Fibroblast of lung (primary cell): Measurements from ENCODE around the gene RASL11B.

Experiments used
- CTCF ChIP-seq, 2 donors: IDR thresholded peaks in 1 of 2; conservative IDR thresholded peaks in 1 of 2; 1 replicate in 1 of 2; 2 replicates in 1 of 2; pipeline ENCODE4 v1.5.1; 2011 to 2012; ENCODE audit warnings: low read length in 2 of 2, control low read depth in 1 of 2, inconsistent platforms in 1 of 2, low read depth in 1 of 2, mild to moderate bottlenecking in 1 of 2
- EZH2 ChIP-seq: IDR thresholded peaks from 2 replicates; pipeline ENCODE4 v1.5.1; 2012; ENCODE audit warnings: low read length, control low read depth, mild to moderate bottlenecking; ENCODE audit errors: missing control alignments

- TF ChIP-seq CTCF (conservative IDR thresholded peaks at IDR 0.05 in 1 of 2, IDR thresholded peaks at IDR 0.05 in 1 of 2; ENCODE audit: low read depth in 1 of 2, low read length in 2 of 2) (no peak), EZH2 (no peak)
Observed at GRCh38 chr4:52877036-52877435, 14.9 kb downstream of the RASL11B start.
